RKO (cell line): ENCODE data around the gene AQP5.

ENCODE experiments used
- DNase-seq: peaks from one replicate; pipeline ENCODE4 v3.0.0-alpha.2; 2016; ENCODE audit warnings: low spot score

AQP5 gene

DNA sequence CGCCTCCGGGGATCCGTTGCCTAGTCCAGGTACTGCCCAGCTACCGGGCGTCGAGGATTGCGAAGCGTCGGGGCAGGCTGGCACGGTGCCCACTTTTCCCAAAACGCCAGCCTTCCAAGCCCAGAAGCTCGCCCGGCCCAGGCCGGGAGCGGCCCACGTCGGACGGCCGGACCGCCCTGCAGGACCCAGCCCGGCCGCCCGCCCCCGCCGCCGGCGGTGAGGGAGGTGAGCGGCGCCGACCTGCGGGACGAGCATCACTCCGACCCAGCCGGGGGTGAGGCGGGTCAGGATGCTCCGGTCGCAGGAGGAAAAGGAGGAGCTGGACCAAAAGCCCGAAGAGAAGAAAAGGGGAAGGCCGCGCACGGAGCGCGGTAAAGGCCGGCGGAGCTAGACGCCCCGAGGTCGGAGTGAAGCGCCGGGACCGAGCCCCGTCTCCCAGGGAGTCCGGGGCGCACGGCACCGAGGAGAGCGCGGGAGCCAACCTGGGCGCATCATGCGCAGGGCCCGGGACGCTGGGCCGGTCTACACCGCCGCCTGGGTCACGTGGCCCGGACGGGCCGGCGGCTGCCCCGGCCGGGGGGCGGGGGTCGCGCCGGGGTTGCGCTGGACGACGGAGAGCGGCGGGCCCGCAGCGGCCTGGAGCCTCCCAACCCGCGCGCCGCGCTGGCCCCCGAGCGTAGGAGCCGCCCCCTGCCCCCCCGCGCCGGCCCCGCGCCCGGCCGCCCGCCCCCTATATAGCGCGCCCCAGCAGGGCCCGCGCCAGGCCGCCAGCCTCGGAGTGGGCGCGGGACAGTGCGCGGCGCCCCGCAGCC, at the start of gene AQP5:
Gene AQP5 (plus strand): TSS at position 762 of the 812 bp plus-strand sequence. CDS start 146 bp downstream, outside the sequence.
- DNase-seq = no peak

DNA sequence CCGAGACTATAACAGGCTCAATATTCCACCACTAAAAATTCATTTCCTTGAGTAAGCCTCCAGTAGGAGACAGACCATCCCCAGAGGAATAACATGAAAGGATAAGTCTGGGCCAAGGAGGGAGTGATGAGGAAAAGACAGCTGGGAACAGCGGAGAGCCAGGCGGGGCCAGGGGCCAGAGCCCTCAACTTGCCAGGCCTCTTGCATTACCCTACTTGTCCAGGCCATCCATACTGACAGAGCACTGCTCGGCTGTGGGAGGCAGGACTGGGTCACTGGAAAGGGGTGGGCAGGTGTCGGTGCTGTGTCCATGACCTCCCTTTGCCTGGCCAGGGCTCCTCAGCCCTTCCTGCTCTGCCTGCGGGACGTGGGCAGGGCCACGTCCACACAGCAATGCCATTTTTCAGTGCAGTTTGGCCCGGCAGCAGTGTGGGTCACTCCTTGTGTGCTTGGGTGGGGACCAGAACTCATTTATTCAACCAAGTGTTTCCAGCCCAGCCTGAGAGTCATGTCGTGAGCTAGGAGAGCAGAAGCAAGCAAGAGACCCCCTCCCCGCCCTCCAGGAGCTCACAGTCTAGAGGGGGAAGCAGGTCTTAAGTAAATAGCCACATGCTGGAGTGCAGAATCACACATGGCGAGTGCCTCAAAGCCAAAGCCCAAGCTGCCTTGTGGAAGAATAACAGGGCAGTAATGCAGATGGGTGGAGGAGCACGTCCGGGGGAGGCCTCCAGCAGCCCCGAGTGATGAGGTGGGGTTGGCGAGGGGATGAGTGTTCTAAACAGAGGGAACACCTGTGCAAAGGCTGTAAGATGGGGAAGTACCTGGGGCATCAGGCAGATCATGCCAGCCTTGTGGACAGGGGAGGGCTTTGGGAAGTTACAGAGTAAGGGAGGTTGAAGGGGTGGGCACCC, 49.1 kb upstream of the AQP5 start:
- no peak for DNase-seq

DNA sequence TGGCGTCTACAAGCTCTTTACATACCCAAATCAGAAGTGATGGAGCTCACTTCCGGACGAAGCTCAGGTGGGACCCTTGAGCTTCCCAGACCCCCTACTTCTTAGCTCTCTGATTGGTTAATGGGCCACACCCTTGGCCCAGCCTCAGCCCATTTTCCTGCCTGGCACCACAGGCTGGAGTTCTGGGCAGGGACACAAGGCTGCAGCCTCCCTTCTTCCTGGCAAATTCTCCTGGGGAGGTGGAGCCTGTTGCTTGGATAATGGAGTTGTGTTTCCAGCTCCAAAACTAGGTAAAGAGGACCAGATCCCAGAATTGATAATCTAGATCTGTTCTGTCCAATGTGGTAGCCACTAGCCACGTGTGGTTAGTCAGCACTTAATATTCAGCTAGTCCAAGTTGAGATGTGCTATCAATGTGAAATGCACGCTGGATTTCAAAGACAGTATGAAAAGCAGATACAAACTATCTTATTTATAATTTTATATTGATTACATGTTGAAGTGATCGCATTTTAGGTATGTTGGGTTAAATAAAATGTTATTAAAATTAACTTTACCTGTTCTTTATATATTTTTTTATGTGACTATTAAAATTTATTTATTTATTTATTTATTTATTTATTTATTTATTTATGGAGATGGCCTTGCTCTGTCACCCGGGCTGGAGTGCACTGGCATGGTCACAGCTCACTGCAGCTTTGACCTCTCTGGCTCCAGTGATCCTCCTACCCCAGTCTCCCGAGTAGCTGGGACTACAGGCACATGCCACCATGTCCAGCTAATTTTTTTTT, 45.3 kb upstream of the AQP5 start:
- DNase-seq = no peak

DNA sequence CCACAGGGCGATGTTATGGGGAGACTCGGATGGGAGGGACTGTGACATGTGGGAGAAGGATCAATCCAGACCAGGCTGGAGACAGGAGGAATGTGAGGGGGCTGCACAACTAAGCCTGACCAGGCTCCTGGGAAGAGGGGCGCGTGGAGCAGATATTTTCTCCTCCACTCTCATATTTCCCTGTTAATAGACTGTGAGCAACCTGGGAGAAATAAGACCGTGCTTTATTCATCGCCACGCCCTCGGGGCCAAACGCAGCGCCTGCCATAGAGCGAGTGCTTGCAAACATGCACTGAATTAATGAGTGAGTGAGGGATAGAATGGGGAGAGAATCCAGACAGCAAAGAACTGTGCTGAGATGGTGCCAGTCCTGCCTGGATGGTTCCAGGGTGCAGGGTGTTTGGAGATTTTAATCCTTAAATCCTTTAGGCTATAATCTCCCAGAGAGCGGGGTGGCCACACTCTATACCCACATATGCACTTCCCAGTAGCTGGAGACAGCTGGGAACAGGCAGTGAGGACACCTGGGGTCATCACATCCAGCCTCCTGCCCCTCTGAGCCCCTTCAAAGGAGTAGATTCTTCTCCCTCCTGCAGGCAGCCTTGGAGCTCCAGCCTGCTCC, 44.4 kb upstream of the AQP5 start:
- DNase-seq = no peak

DNA sequence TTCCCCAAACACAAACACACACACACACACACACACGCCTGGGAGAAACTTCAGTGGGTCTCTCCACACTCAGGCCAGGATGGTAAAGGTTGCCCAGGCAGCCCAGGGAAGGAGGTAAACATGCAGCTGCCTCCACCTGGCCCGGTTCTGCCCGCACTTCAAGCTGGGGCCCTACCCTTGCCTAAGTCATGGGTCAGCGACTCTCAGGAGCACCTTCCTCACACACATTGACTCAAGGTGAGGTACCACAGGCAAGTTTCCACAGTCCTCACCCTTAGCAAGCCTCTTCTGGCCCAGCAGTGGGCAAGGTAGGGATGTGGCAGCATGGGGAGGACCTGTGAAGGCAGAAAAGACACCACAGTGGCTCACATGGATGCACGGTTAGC, 43.9 kb upstream of the AQP5 start:
- no peak for DNase-seq

DNA sequence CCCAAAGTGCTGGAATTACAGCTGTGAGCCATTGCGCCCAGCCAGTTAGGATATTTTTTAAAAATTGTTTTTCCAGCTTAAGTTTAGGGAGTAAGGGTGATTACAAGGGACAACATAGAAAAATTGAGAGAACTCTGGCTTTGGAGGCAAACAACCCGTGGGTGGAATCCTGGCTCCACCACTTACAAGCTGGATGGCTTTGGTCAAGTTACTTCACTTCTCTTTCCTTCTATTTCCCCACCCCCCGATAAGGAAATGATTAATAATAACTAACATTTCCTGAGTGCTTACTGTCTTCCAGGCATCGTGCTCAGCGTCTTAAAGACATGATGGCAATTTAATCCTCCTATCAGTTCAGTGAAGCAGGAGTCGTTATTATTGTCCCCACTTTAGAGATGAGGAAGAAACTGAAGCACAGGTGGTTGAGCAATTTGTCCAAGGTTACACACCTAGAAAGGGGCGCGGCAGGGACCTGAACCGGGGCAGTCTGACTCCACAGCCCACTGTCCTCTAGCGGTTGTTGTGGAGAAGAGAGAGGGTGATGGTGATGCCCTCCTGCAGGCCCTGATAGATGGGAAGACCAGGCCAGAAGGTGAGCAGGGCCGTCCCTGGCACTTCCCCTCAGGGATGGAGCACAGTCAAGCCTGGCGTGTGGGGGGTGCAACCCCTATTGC, 41.3 kb upstream of the AQP5 start:
- no peak for DNase-seq

DNA sequence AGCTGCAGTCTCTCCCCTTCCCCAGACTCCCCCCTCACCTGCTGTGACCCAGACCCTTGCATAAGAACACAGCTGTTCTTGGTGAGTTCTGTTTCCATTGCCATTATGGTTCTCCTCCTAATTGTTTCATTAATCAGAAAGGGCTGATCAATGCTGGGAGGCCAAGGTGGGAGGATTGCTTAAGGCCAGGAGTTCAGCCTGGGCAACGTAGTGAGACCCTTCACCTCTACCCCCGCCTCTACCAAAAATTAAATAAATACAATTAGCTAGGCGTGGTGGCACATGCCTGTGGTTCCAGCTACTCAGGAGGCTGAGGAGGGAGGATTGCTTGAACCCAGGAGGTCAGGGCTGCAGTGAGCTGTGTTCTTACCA, 40.8 kb upstream of the AQP5 start:
- no peak for DNase-seq

DNA sequence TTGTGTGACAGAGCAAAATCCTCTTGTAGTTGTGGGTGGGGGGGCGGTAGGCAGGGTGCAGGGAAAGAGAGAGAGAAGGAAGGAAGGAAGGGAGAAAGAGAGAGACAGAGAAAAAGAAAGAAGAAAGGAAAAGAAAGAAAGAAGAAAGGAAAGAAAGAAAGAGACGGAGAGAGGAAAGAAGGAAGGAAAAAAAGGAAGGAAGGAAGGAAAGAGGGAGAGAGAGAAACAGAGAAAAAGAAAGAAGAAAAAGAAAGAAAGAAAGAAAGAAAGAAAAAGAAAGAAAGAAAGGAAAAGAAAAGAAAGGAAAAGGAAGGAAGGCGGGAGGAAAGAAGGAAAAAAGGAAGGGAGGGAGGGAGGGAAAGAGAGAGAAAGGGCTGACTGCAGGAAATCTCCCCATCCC, 40.4 kb upstream of the AQP5 start:
- no peak for DNase-seq

DNA sequence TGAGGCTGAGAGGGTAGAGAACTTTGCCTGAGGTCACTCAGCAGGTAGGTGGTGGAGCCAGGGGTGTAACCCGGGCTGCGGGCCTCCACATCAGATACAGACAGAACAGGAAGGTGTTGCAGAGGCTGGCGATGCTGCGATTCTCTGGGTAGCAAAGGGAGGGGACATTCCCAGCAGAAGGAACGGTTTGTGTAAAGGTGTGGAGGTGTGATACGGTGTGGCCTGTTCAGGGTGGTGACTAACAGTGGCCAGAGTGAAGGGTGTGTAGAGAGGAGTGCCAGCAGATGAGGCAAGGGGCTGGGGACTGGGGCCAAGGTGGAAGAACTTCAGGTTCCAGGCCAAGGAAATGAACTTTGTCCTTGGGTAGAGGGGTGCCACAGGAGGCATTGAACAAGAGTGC, 39.7 kb upstream of the AQP5 start:
- no peak for DNase-seq

DNA sequence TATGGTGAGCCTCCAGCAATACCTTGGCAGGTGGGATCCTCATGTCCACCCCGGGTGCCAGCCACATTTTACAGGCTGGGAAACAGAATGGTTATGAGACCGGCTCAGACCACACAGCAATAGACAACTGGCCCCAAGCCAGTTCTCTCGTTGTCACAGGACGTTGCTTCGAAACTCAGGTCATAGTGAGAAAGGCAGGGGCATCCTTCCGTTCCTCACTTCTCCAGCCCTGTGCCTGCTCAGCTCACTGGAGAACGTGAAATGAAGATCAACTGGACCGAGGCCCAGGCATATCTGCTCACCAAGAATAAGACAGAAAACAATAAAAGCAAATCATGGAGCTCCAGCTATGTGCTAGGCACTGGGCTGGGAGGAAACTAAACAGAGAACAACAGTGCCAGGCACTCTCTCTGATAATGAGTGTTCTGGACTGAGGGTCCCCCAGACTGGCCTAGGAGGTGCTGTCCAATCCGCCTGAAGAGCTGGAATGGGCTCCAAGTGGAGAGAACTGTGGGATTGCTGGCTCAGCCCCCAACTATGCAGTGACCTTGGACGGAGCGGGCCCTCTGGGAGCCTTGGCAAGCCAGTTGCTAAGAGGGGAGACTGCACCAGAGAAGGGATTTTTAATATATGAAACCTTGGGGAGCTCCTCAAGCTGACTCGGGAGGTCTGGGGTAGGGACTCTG, 39.2 kb upstream of the AQP5 start:
- DNase-seq = no peak

DNA sequence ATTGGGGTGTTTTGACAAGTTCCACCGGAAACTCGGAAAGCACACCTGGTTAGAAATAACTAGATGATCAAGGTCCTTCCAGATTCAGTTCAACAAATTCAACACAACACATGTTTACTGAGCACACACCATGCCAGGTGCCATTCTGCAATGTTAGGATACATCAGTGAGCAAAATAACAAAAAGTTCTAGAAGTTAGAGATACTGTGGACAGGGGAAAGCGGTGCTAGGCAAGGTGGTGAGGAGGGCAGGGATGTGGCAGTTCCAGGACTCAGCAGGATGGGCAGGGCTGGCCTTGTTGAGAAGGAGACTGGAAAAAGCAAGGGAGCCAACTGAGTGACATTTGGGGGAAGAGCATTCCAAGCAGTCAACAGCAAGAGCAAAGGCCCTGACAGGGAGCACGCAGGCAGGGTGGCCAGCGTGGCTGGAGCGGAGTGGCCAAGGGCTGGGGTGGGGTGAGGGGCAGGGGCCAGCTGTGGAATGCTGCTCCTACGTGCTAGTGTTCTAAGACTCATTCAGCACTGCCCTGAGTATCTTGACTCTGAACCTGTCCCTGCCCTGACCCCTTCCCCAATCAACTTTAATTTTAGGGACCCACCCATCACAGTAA, 38.5 kb upstream of the AQP5 start:
- DNase-seq = no peak

DNA sequence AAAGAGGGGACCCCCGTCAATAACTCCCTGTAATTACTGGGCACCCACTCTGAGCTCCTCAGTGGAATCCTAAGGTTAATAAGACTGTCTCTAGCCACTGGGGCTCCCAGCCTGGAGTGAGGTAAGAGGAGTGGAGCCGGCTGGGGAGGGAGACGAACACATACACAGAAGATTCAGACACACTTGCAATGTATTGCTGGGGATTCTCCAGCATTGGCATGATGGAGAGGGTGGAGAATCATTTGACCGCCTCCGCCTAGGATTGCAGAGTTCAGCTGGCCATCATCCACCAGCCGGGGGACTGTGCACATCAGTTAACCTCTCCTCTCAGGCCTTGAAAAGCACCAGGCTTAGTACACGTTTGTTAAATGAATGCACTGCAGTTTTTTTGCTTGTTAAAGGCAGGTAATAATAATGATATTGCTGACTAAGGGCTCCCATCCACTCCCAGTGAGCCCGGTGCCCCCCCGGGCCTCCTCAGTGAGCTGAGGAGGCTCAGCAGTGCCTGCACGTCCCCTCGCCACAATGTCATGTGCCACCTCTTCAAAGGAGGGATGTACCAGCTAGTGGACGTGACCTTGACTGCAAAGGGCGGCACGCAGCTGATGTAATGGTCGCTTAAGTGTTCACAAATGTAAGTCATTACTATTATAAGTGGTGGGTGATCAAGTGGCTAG, 37.7 kb upstream of the AQP5 start:
- no peak for DNase-seq

DNA sequence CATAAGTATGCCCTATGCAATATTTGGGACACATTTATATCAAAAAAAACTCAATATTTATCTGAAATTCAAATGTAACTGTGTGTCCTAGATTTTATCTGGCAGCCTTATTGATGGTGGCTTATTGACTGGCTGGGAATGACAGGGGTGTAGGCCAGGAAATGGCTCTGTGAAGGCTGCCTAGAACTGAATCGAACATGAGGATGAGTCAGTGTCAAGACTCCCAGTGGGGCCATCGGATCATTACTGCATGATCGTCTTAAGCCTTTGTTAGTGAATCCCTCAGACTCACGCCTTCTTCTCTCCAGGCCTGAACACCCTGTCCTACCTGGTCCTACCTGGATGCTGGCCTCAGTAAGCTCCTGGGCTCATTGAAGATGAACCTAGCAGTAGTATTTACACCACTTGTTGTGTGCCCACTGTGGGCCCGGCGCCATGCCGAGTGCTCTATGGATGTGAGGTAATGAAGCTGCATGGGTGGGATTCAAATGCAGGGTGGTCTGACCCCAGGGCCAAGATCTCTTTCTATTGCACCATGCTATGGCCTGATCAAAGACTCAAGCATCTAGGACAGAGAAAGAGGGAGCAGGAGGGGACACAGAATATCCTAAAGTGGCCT, 36.9 kb upstream of the AQP5 start:
- DNase-seq = no peak

DNA sequence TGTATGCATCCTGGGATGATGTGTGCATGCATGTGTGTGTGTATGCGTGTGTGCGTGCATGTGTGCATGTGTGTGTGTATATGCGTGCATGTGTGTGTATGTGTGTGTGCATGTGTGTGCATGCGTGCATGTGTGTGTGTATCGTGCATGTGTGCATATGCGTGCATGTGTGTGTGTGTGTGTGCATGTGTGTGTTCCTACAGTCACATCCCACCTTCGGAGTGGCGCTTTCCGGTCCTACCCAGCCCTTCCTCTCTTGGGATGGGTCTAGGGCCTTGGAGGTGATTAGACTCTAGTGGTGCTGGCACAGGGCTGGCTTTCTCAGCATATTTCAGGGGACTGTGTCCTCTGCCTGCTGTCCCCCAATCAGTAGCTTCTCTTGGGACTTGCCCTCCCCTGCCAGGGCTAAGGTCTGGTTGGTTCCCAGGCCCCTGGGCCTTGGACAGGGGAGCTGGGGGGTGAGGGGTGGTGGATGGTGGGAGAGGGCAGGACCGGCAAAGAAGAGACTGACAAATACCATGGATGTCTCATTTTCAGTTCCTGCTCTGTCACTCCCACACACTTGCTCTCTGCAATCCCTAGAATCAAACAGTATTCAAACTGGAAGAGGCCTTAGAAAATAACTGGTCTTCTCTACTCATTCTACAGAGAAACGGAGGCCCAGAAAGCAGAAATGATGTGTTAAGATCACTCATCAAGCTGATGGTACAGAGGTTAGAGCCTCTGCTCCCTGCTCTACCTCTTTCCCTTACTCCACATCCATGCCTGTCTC, 36.1 kb upstream of the AQP5 start:
- no peak for DNase-seq

DNA sequence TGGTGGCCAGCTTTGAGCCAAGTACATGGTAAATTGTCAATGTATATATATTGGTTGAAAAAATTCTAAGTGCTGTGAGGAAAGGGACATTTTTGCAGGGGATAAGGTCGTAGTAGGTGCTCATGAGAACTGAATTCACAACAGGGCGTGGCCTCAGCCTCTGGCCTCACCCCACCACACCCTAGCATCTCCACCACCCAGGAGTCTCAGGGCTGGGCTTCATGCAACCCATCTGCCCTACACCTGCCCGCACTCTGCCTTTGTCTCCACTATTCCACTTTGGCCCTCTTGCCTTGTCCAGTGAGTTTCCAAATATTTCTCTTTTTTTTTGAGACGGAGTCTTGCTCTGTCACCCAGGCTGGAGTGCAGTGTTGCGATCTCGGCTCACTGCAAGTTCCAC, 33.2 kb upstream of the AQP5 start:
- no peak for DNase-seq

DNA sequence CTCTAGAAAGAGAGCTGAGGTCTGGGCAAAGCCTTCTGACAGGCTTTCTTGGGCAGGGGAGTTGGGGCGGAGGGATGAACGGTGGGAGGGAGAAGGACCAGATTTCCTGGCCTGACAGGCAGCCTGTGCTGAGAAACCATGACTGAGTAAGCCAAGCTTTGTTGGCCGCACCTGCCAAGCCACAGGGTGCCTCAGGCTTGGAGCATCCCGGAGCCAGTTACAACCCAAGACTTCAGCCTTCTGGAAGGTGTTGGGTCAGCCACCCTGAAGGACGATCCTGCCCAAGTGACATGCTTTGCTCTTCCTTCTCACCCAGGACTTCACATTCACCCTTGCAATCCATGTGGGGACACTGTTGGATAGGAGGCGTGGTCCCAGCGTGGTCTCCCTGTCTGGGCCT, 32.1 kb upstream of the AQP5 start:
- no peak for DNase-seq

DNA sequence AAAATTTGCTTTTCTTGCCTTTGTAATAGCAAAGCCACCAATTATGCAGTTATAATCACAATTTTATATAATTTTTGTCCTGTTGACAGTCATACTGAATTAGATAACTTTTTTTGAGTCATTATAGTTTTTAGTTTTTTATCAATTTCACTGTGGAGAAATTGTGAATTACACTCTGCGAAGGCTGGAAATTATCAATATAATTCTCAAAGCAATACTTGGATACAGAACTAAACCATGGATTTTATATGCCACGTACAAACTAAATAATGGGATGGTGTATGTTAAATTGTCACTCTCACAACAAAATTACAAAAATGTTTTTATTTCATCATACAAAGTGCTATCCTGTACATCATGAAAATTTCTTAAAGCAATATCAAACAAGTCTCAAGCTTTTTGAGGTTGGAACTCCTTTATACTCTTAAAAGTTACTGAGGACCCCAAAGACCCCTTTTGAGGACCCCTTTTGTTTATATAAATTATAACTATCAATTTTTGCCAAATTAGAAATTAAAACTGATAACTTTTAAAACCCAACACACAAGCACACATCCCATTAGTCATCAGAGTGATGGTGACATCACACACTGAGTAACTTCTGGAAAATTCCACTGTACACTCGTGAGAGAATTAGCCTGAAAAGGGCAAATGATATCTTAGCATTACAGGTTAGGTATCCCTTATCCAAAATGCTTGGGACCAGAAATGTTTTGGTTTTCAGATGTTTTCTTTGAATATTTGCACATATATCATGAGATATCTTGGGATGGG, 31.0 kb upstream of the AQP5 start:
- peak; percentile 57 for DNase-seq

DNA sequence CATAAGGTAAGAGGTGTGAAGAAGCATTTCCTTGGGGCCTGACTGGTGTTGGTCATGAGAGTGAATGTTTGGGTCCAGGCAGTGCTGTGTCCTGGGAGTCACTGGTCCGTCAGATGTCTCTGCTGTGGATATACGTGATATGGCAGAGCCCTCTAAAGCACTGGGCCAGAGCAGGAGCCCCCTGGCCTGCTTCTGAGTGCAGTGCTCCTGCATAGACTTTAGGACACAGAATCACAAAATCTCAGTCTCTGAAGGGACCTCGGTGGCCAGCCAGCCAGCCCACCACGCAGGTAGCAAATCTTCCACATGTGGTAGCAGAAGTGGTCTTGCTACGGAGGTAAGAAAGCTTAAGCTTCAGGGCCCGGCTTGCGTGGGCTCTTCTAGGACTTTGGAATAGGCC, 29.6 kb upstream of the AQP5 start:
- no peak for DNase-seq
